Liver (tissue), 9 donors: Measurements from ENCODE around the gene LRRFIP2. TPM values are rescaled to one million over a fixed set of nuclear protein-coding genes. Genes with fewer than 3 reads are reported as not detected.

Experiments used
- DNase-seq: peaks from one replicate; pipeline ENCODE4 v3.0.0-alpha.2; 2017; ENCODE audit warnings: low spot score
- H3K27ac ChIP-seq, 2 donors: one replicate each; pipeline ENCODE4 v1.7.0; 2013; ENCODE audit warnings: inconsistent platforms in 2 of 2, low read length in 2 of 2, control low read depth in 1 of 2, low read depth in 1 of 2, mild to moderate bottlenecking in 1 of 2
- H3K27me3 ChIP-seq, 4 donors: one replicate each; pipeline versions ENCODE4 v1.6.1 to v1.7.0; 2013; ENCODE audit warnings: low read length in 3 of 4, inconsistent platforms in 1 of 4, mild to moderate bottlenecking in 1 of 4, moderate library complexity in 1 of 4; ENCODE audit not compliant: control insufficient read depth in 4 of 4, insufficient read depth in 4 of 4
- H3K36me3 ChIP-seq, 4 donors: one replicate each; pipeline versions ENCODE4 v1.6.1 to v1.7.0; 2013; ENCODE audit warnings: low read length in 3 of 4, mild to moderate bottlenecking in 3 of 4, low read depth in 1 of 4, moderate library complexity in 1 of 4; ENCODE audit not compliant: control insufficient read depth in 4 of 4, insufficient read depth in 3 of 4
- H3K4me1 ChIP-seq, 4 donors: one replicate each; pipeline versions ENCODE4 v1.6.1 to v1.7.0; 2013; ENCODE audit warnings: low read length in 3 of 4, mild to moderate bottlenecking in 3 of 4, moderate library complexity in 1 of 4; ENCODE audit not compliant: control insufficient read depth in 4 of 4, insufficient read depth in 4 of 4
- H3K4me3 ChIP-seq, 3 donors: one replicate each; pipeline versions ENCODE4 v1.6.1 to v1.7.0; 2013; ENCODE audit warnings: low read length in 3 of 3, control low read depth in 1 of 3, low read depth in 1 of 3, mild to moderate bottlenecking in 1 of 3
- H3K9ac ChIP-seq, 2 donors: one replicate each; pipeline ENCODE4 v1.7.0; 2013; ENCODE audit warnings: low read length in 2 of 2, mild to moderate bottlenecking in 2 of 2, moderate library complexity in 2 of 2, control low read depth in 1 of 2, low read depth in 1 of 2
- H3K9me3 ChIP-seq, 4 donors: one replicate each; pipeline versions ENCODE4 v1.6.1 to v1.7.0; 2013; ENCODE audit warnings: low read length in 3 of 4; ENCODE audit not compliant: control insufficient read depth in 4 of 4
- EGR1 ChIP-seq, 2 donors: IDR thresholded peaks; 2 replicates each; pipeline ENCODE4 v1.6.1; 2016 to 2018; ENCODE audit warnings: antibody characterized with exemption in 2 of 2, low read depth in 2 of 2
- FOXA1 ChIP-seq: IDR thresholded peaks from 2 replicates; pipeline ENCODE4 v1.6.1; 2016; ENCODE audit warnings: antibody characterized with exemption
- FOXA2 ChIP-seq: IDR thresholded peaks from 2 replicates; pipeline ENCODE4 v1.6.1; 2016; ENCODE audit warnings: antibody characterized with exemption
- GABPA ChIP-seq, 2 donors: IDR thresholded peaks in 1 of 2; conservative IDR thresholded peaks in 1 of 2; 2 replicates each; pipeline ENCODE4 v1.6.1; 2016; ENCODE audit warnings: antibody characterized with exemption in 2 of 2, mild to moderate bottlenecking in 1 of 2, moderate library complexity in 1 of 2
- HNF4A ChIP-seq, 2 donors: conservative IDR thresholded peaks; 2 replicates each; pipeline ENCODE4 v1.6.1; 2016; ENCODE audit warnings: antibody characterized with exemption in 2 of 2, mild to moderate bottlenecking in 2 of 2
- HNF4G ChIP-seq: IDR thresholded peaks from 2 replicates; pipeline ENCODE4 v1.6.1; 2016; ENCODE audit warnings: antibody characterized with exemption
- JUND ChIP-seq, 2 donors: IDR thresholded peaks; 2 replicates each; pipeline ENCODE4 v1.6.1; 2016; ENCODE audit warnings: antibody characterized with exemption in 2 of 2
- REST ChIP-seq: IDR thresholded peaks from 2 replicates; pipeline ENCODE4 v1.6.1; 2016; ENCODE audit warnings: antibody characterized with exemption, mild to moderate bottlenecking
- RXRA ChIP-seq, 2 donors: IDR thresholded peaks; 2 replicates each; pipeline ENCODE4 v1.6.1; 2017 to 2018; ENCODE audit warnings: antibody characterized with exemption in 2 of 2, mild to moderate bottlenecking in 1 of 2
- SP1 ChIP-seq: IDR thresholded peaks from 2 replicates; pipeline ENCODE4 v1.6.1; 2018; ENCODE audit warnings: antibody characterized with exemption, mild to moderate bottlenecking
- WGBS: extraction: QIAGEN DNeasy Blood & Tissue Kit; methylation state at CpG from one replicate; pipeline ENCODE4 v1.1.7; 2013; 5-methylcytosine and 5-hydroxymethylcytosine counted together
- polyA plus RNA-seq, 2 donors: library from polyadenylated mRNA; stranded (reverse) in 1 of 2; unstranded in 1 of 2; fragments of 200-250 nt in 1 of 2; fragments of >200 nt in 1 of 2; fragmentation: Nextera tagmentation in 1 of 2; extraction: Ambion mirVana in 1 of 2; gene quantifications; one replicate each; pipeline versions ENCODE4 v1.2.1 to v1.2.3, GENCODE V29; 2013 to 2015
- total RNA-seq, 2 donors: library from RNA; depleted of rRNA; stranded (reverse); fragments of >200 nt; gene quantifications; one replicate each; pipeline ENCODE4 v1.2.3, GENCODE V29; 2014
- TF ChIP-seq, protein P1 (sequence below): IDR thresholded peaks from 2 replicates; pipeline ENCODE4 v1.6.1; 2016; ENCODE audit warnings: antibody characterized with exemption
- TF ChIP-seq, protein P2 (sequence below): fragments of 150-350 bp; IDR thresholded peaks from 2 replicates; pipeline ENCODE4 v1.5.1; 2017; ENCODE audit warnings: improper control_type of control experiment, low read depth, low read length; ENCODE audit not compliant: missing input control
- TF ChIP-seq, protein P3 (sequence below): IDR thresholded peaks from 2 replicates; pipeline ENCODE4 v1.6.1; 2016; ENCODE audit warnings: antibody characterized with exemption
- donor health status: healthy.
- donor health status: healthy.
- donor health status: healthy.
- donor health status: healthy.
- donor health status: healthy.

The LRRFIP2 gene
- total and polyA plus RNA-seq, 4 donors: 22.6 to 56.9 (median 39.8) TPM

- peaks cover 0 to 7% (median under 1%) of the 10 kb centered on the region in 4 donors for H3K36me3 ChIP-seq
Measured at GRCh38 chr3:37154668-37155314, 19.6 kb downstream of the LRRFIP2 start.

More at GRCh38 chr3:37154668-37155314, 19.6 kb downstream of the LRRFIP2 start:
- no peak overlapping the region for H3K4me3 ChIP-seq
- no peak overlapping the region for H3K27ac ChIP-seq
- H3K9ac ChIP-seq: no peak overlapping the region
- no peaks in the 10 kb centered on the region for H3K9me3 ChIP-seq
- TF ChIP-seq HNF4A (conservative IDR thresholded peaks at IDR 0.05) (no peak), SP1 (no peak), JUND (IDR thresholded peaks at IDR 0.05) (no peak), EGR1 (IDR thresholded peaks at IDR 0.05; ENCODE audit: low read depth in 2 of 2) (no peak), FOXA2 (no peak), RXRA (IDR thresholded peaks at IDR 0.05) (no peak), FOXA1 (no peak), GABPA (IDR thresholded peaks at IDR 0.05 in 1 of 2, conservative IDR thresholded peaks at IDR 0.05 in 1 of 2) (no peak), HNF4G (no peak), REST (no peak)
- TF ChIP-seq, protein P1, sequence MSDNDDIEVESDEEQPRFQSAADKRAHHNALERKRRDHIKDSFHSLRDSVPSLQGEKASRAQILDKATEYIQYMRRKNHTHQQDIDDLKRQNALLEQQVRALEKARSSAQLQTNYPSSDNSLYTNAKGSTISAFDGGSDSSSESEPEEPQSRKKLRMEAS: no peak
- TF ChIP-seq, protein P2, sequence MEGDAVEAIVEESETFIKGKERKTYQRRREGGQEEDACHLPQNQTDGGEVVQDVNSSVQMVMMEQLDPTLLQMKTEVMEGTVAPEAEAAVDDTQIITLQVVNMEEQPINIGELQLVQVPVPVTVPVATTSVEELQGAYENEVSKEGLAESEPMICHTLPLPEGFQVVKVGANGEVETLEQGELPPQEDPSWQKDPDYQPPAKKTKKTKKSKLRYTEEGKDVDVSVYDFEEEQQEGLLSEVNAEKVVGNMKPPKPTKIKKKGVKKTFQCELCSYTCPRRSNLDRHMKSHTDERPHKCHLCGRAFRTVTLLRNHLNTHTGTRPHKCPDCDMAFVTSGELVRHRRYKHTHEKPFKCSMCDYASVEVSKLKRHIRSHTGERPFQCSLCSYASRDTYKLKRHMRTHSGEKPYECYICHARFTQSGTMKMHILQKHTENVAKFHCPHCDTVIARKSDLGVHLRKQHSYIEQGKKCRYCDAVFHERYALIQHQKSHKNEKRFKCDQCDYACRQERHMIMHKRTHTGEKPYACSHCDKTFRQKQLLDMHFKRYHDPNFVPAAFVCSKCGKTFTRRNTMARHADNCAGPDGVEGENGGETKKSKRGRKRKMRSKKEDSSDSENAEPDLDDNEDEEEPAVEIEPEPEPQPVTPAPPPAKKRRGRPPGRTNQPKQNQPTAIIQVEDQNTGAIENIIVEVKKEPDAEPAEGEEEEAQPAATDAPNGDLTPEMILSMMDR: no peak
- TF ChIP-seq, protein P3, sequence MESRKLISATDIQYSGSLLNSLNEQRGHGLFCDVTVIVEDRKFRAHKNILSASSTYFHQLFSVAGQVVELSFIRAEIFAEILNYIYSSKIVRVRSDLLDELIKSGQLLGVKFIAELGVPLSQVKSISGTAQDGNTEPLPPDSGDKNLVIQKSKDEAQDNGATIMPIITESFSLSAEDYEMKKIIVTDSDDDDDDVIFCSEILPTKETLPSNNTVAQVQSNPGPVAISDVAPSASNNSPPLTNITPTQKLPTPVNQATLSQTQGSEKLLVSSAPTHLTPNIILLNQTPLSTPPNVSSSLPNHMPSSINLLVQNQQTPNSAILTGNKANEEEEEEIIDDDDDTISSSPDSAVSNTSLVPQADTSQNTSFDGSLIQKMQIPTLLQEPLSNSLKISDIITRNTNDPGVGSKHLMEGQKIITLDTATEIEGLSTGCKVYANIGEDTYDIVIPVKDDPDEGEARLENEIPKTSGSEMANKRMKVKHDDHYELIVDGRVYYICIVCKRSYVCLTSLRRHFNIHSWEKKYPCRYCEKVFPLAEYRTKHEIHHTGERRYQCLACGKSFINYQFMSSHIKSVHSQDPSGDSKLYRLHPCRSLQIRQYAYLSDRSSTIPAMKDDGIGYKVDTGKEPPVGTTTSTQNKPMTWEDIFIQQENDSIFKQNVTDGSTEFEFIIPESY: no peak
- no peak for DNase-seq
- H3K27me3 ChIP-seq: no peaks in the 10 kb centered on the region
- H3K4me1 ChIP-seq: peaks cover 0 to 4% (median 1%) of the 10 kb centered on the region in 4 donors
- WGBS: 93% methylated on average over 2 of the region's 2 CpGs
